ENCODE data around the gene EPYC. TPM values are rescaled to one million over a fixed set of nuclear protein-coding genes. Genes with fewer than 3 reads are reported as not detected.

EPYC gene
- total RNA-seq, 2 experiments from 2014 or later = not detected

DNA sequence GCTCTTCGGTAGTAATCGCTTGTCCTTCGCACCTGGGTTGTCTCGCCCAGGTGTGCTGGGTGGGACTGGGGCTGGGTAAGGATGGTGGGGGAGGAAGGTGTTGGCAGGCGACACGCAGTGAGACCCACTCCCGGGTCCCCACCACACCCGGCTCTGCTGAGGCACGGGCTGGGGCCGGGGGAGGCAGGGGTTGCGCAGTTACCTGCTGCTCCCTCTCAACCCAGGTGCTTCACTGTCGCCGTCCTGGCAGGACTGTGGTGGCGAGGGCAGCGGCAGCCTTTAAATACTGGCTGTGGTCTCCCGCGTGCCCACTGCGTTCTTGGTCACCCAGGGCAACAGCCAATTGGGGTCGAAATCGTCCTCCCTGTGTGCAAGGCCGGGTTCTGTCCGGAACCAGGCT, 49.9 kb downstream of the EPYC start, which contains the start of gene CCER1:
Gene CCER1, minus strand, starts transcription at position 256 of the 400 bp plus-strand sequence. CDS start 434 bp downstream, outside the sequence.
- POLR2A ChIA-PET = no interaction called here

GRCh38 chr12:90954428-90954827, 50.3 kb downstream of the EPYC start:
- H3K27ac Mint-ChIP-seq = no peak overlapping the region
- H3K27me3 Mint-ChIP-seq = peaks cover 7% of the 10 kb centered on the region
- no peaks in the 10 kb centered on the region for H3K36me3 Mint-ChIP-seq (ENCODE audit: low read depth)
- ChIA-PET POLR2A (no interaction called here), CTCF (interaction anchor here (0.6 to 1.0 kb wide), 2 partner anchors 9 to 1922 kb away, joined by 3 read pairs; no protein-coding TSS in a partner anchor)
- H3K4me1 Mint-ChIP-seq = no peaks in the 10 kb centered on the region
- ATAC-seq (no peak), DNase-seq (no peak)
- intact Hi-C loops (cut with DNase I, micrococcal nuclease) = no loop called here
- H3K9me3 Mint-ChIP-seq (ENCODE audit: low read depth) = no peaks in the 10 kb centered on the region
- H3K4me3 Mint-ChIP-seq = no peak overlapping the region

More for the DNA sequence above, 49.9 kb downstream of the EPYC start, which contains the start of gene CCER1:
- intact Hi-C loops (cut with DNase I, micrococcal nuclease) = loop anchor here in 1 of 2 experiments (5.0 kb wide), 1 partner anchor 1938 kb away; no protein-coding TSS in a partner anchor
- no peaks in the 10 kb centered on the region for H3K4me1 Mint-ChIP-seq
- CTCF ChIA-PET = interaction anchor here (0.6 to 1.0 kb wide), 2 partner anchors 9 to 1922 kb away, joined by 3 read pairs; no protein-coding TSS in a partner anchor
- peaks cover 7% of the 10 kb centered on the region for H3K27me3 Mint-ChIP-seq
- no peaks in the 10 kb centered on the region for H3K9me3 Mint-ChIP-seq (ENCODE audit: low read depth)
- H3K36me3 Mint-ChIP-seq (ENCODE audit: low read depth) = no peaks in the 10 kb centered on the region
- no peak within 1 kb of the TSS for H3K4me3 Mint-ChIP-seq
- no peak within 1 kb of the TSS for H3K27ac Mint-ChIP-seq
- no peak for ATAC-seq
- no peak for DNase-seq

- Mint-ChIP-seq H3K36me3 (ENCODE audit: low read depth) (no peaks in the 10 kb centered on the region), H3K27ac (no peak overlapping the region), H3K4me1 (no peaks in the 10 kb centered on the region), H3K27me3 (peaks cover 7% of the 10 kb centered on the region), H3K9me3 (ENCODE audit: low read depth) (no peaks in the 10 kb centered on the region), H3K4me3 (no peak overlapping the region)
- DNase-seq (peak; percentile 67), ATAC-seq (peak; percentile 44)
- intact Hi-C loops (cut with DNase I, micrococcal nuclease) = no loop called here
- ChIA-PET POLR2A (no interaction called here), CTCF (interaction anchor here (1.0 kb wide), 1 partner anchor 8 kb away, joined by 3 read pairs; no protein-coding TSS in a partner anchor)
These were observed 50.8 kb downstream of the EPYC start for GRCh38 chr12:90953956-90954421.

DNA sequence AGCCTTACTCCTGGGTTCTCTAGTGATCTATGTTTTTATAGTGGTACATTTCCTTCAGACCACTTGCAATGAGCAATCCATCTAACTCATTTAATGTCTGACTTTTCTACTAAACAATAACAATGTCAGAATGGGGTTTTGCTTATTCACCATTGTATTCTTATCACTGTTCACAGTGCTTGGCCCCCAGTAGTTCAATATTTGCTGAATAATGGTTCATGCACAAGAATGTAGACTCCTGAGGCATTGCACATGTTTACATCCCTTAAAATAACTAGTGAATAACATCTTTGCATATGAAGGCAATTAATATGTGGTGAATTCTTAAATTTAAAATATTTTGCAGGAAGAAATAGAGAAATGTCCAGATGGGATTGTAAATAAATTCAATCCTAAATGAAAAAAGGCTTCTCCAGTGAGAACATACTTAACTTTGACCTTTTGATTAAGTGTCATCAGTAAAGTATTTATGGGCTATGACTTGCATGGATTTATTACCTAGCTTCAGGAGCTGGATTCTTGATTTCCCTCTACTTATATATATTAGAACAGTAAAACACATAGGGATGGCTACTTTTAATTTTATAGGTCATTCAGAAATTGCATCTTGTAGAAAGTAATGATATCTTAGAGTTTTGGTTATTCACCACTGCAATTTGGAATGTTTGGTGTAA, 53.2 kb downstream of the EPYC start:
- no peaks in the 10 kb centered on the region for H3K9me3 Mint-ChIP-seq (ENCODE audit: low read depth)
- POLR2A ChIA-PET = no interaction called here
- peaks cover 7% of the 10 kb centered on the region for H3K27me3 Mint-ChIP-seq
- H3K36me3 Mint-ChIP-seq (ENCODE audit: low read depth) = no peaks in the 10 kb centered on the region
- no peak overlapping the region for H3K4me3 Mint-ChIP-seq
- no peaks in the 10 kb centered on the region for H3K4me1 Mint-ChIP-seq
- CTCF ChIA-PET = interaction anchor here (0.7 to 1.0 kb wide), 3 partner anchors 10 to 92 kb away, joined by 3 read pairs; no protein-coding TSS in a partner anchor
- no peak overlapping the region for H3K27ac Mint-ChIP-seq
- intact Hi-C loops (cut with DNase I, micrococcal nuclease) = no loop called here
- no peak for DNase-seq
- ATAC-seq = no peak

DNA sequence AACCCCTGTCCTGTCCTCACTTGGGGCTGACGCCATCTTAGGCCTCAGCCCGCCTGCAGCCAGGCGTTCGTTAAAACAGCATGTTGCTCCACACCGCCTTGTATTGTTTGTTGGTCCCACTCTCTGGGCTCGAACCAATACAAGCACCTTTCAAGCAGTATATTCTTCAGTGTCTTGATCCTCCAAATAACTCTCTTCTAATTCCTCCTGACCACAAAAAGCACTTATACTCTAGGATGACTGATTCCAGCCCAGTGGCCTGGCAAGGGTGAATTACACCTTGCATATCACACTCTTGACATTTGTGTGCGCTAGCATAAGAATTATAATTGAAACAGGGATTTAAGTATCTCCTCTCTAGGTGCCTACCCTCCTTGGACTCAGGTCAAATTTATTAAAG, 56.9 kb downstream of the EPYC start:
- H3K4me1 Mint-ChIP-seq = no peaks in the 10 kb centered on the region
- H3K36me3 Mint-ChIP-seq (ENCODE audit: low read depth) = no peaks in the 10 kb centered on the region
- DNase-seq = no peak
- intact Hi-C loops (cut with DNase I, micrococcal nuclease) = no loop called here
- no peak overlapping the region for H3K27ac Mint-ChIP-seq
- H3K27me3 Mint-ChIP-seq = peaks cover 3% of the 10 kb centered on the region
- H3K9me3 Mint-ChIP-seq (ENCODE audit: low read depth) = no peaks in the 10 kb centered on the region
- ATAC-seq = no peak
- ChIA-PET POLR2A (no interaction called here), CTCF (interaction anchor here (0.6 kb wide), 1 partner anchor 916 kb away, joined by 4 read pairs; no protein-coding TSS in a partner anchor)
- no peak overlapping the region for H3K4me3 Mint-ChIP-seq

DNA sequence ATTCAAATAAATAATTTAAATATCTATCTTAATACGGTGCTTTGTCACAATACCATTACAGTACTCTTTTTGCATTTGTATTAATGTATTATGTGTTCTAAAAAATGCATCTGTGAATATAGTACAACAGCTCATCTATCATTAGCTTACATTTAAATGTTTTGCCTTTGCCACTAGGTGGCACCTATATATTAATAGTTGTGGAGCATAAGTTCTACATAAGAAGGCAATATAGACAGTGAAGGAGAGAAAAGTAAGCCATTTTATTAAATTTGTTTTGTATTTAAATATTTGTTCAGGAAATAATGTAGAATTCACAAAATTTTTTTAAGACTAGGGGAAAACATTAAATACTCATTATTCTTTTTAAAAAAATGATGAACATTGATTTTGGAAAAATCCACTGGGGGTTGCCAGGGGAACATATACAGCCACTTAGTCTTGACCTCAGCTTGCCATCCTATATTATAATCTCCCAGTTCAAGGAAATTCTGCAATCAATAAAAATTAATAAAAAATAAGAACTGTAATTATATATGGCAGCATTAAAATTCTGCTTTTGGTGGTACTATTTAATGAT, 59.6 kb downstream of the EPYC start:
- H3K9me3 Mint-ChIP-seq (ENCODE audit: low read depth) = no peaks in the 10 kb centered on the region
- intact Hi-C loops (cut with DNase I, micrococcal nuclease) = loop anchor here in 1 of 2 experiments (1.0 kb wide), 1 partner anchor 410 kb away; no protein-coding TSS in a partner anchor
- POLR2A ChIA-PET = interaction anchor here (0.6 kb wide), 1 partner anchor 1653 kb away, joined by 3 read pairs; no protein-coding TSS in a partner anchor
- H3K27ac Mint-ChIP-seq = no peak overlapping the region
- H3K27me3 Mint-ChIP-seq = no peaks in the 10 kb centered on the region
- H3K4me3 Mint-ChIP-seq = no peak overlapping the region
- no peaks in the 10 kb centered on the region for H3K4me1 Mint-ChIP-seq
- DNase-seq = no peak
- no peaks in the 10 kb centered on the region for H3K36me3 Mint-ChIP-seq (ENCODE audit: low read depth)
- no peak for ATAC-seq
- CTCF ChIA-PET = interaction anchor here (0.6 to 2.8 kb wide), 10 partner anchors 9 to 838 kb away, joined by 3 to 10 read pairs (median 6); partner anchors contain the start of gene CCER1

DNA sequence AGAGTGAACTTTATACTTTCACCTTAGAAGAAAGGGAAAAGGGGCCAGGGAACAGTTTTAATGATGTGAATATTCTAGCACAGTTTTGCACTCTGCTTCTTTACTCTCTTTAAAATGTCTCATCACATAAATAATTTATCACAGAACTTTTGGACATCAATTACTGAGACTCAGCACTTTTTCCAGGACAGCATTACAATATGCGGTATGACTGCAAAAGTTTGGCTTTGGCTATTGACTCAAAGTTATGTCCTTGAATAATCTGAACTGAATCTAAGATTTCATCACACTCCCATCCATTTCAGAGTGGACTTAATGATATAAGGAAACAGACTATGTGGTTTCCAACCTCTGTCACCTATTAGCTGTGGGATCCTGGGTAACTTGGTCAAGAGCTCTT, 61.5 kb downstream of the EPYC start:
- ATAC-seq (no peak), DNase-seq (no peak)
- POLR2A ChIA-PET = no interaction called here
- intact Hi-C loops (cut with DNase I, micrococcal nuclease) = loop anchor here (5.0 kb wide), 3 partner anchors 384 to 1926 kb away; no protein-coding TSS in a partner anchor
- CTCF ChIA-PET = interaction anchor here (0.5 to 1.3 kb wide), 6 partner anchors 16 to 1906 kb away, joined by 3 to 5 read pairs (median 3); no protein-coding TSS in a partner anchor
- Mint-ChIP-seq H3K4me3 (no peak overlapping the region), H3K9me3 (ENCODE audit: low read depth) (no peaks in the 10 kb centered on the region), H3K27me3 (no peaks in the 10 kb centered on the region), H3K27ac (no peak overlapping the region), H3K4me1 (no peaks in the 10 kb centered on the region), H3K36me3 (ENCODE audit: low read depth) (no peaks in the 10 kb centered on the region)

DNA sequence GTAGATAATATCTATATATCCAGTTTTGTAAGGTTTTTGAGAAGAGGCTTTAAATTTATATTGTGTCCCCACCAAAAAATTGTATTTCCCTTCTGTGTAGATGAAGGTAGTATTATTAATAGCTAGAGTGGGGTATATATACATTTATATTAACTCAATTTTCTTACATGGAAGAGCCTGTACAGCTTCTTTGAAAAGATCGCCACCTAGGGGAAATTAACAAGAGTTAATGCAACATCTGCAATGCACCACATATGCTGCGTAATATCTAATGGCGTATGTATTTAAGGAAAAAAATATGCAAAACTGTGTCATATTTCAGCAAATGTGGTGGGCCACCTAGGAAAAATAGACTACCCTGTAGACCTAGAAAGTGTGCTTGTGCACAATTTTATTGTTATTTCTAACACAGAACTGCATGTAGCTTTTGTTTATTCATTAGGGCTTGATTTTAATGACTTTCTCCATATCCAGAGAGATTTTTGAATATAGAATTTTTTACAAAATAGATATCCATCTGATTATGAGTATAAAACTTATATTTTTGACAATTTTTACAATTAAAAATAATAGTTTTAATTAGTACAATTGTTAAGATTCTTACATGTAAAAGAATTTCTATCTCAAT, 63.8 kb downstream of the EPYC start:
- H3K36me3 Mint-ChIP-seq (ENCODE audit: low read depth) = no peaks in the 10 kb centered on the region
- peaks cover 4% of the 10 kb centered on the region for H3K27me3 Mint-ChIP-seq
- no peak overlapping the region for H3K27ac Mint-ChIP-seq
- no peaks in the 10 kb centered on the region for H3K4me1 Mint-ChIP-seq
- ATAC-seq = no peak
- CTCF ChIA-PET = interaction anchor here (0.7 to 1.7 kb wide), 5 partner anchors 11 to 1922 kb away, joined by 3 to 4 read pairs (median 3); no protein-coding TSS in a partner anchor
- H3K9me3 Mint-ChIP-seq (ENCODE audit: low read depth) = no peaks in the 10 kb centered on the region
- H3K4me3 Mint-ChIP-seq = no peak overlapping the region
- intact Hi-C loops (cut with DNase I, micrococcal nuclease) = loop anchor here (2.0 to 5.0 kb wide), 4 partner anchors 386 to 1924 kb away; no protein-coding TSS in a partner anchor
- POLR2A ChIA-PET = no interaction called here
- no peak for DNase-seq

DNA sequence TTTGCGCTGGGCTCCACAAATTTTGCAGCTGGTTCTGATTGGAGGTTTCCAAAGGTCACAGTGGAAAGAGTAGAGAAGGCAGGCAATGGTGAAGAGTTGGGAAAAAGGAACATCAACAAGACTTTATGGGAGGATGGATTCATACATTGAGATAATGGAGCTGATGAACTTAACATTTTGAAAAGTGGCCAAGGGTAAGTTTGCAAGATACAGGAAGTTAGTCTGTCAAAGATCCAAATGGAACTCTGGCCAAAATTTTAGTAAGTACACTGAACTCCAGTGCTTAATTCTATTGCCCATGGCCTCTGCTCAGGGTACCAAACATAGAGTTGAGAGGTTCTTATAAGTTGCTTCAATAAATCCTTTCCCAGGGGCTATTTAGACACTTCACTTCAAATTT, 65.4 kb downstream of the EPYC start:
- ChIA-PET POLR2A (no interaction called here), CTCF (interaction anchor here (1.0 kb wide), 1 partner anchor 11 kb away, joined by 3 read pairs; no protein-coding TSS in a partner anchor)
- H3K27me3 Mint-ChIP-seq = peaks cover 12% of the 10 kb centered on the region
- H3K27ac Mint-ChIP-seq = no peak overlapping the region
- intact Hi-C loops (cut with DNase I, micrococcal nuclease) = no loop called here
- H3K36me3 Mint-ChIP-seq (ENCODE audit: low read depth) = no peaks in the 10 kb centered on the region
- H3K4me1 Mint-ChIP-seq = no peaks in the 10 kb centered on the region
- no peak for DNase-seq
- H3K4me3 Mint-ChIP-seq = no peak overlapping the region
- ATAC-seq = no peak
- no peaks in the 10 kb centered on the region for H3K9me3 Mint-ChIP-seq (ENCODE audit: low read depth)

- intact Hi-C loops (cut with DNase I, micrococcal nuclease) = no loop called here
- DNase-seq (no peak), ATAC-seq (no peak)
- Mint-ChIP-seq H3K4me3 (no peak overlapping the region), H3K9me3 (ENCODE audit: low read depth) (no peaks in the 10 kb centered on the region), H3K27ac (no peak overlapping the region), H3K4me1 (no peaks in the 10 kb centered on the region), H3K27me3 (peaks cover 16% of the 10 kb centered on the region), H3K36me3 (ENCODE audit: low read depth) (no peaks in the 10 kb centered on the region)
- ChIA-PET CTCF (no interaction called here), POLR2A (no interaction called here)
These were observed 66.3 kb downstream of the EPYC start for GRCh38 chr12:90938451-90938850.

DNA sequence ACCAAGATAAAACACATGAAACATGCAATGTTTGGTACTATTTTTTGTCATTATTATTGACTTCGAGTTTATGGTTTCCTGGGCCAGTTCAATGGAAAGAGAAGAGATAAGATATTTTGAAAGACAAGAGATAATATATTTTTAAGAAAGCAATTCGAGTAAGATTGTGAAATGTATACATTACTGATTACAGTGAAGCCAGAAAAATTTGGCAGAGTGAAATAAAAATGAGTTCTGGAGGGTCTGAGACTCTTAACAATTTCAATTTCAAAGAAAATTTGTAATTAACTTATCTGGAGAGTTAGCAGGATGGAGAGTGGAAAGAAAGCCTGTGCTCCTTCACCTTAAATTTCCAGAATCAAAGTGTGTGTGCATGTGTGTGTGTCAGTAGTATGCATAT, 67.1 kb downstream of the EPYC start:
- ChIA-PET POLR2A (no interaction called here), CTCF (interaction anchor here (1.0 kb wide), 1 partner anchor 9 kb away, joined by 3 read pairs; no protein-coding TSS in a partner anchor)
- no peak for DNase-seq
- H3K9me3 Mint-ChIP-seq (ENCODE audit: low read depth) = no peaks in the 10 kb centered on the region
- peaks cover 18% of the 10 kb centered on the region for H3K27me3 Mint-ChIP-seq
- no peak overlapping the region for H3K27ac Mint-ChIP-seq
- ATAC-seq = no peak
- H3K4me3 Mint-ChIP-seq = no peak overlapping the region
- intact Hi-C loops (cut with DNase I, micrococcal nuclease) = no loop called here
- no peaks in the 10 kb centered on the region for H3K36me3 Mint-ChIP-seq (ENCODE audit: low read depth)
- no peaks in the 10 kb centered on the region for H3K4me1 Mint-ChIP-seq
